Peyer's patch (tissue), 4 donors: ENCODE measurements around the gene RALGPS1. TPM values are rescaled to one million over a fixed set of nuclear protein-coding genes. Genes with fewer than 3 reads are reported as not detected.

Source experiments
- DNase-seq, 3 donors: peaks; one replicate each; pipeline ENCODE4 v3.0.0-alpha.2; 2017 to 2019
- H3K27ac ChIP-seq, 4 donors: fragments of 200-600 bp; sonication (generic); one replicate each; pipeline ENCODE4 v1.5.1; 2016 to 2019
- H3K27me3 ChIP-seq, 2 donors: fragments of 200-600 bp; sonication (generic); one replicate each; pipeline ENCODE4 v1.5.1; 2019
- H3K36me3 ChIP-seq, 3 donors: fragments of 200-600 bp; sonication (generic); one replicate each; pipeline ENCODE4 v1.5.1; 2016 to 2019
- H3K4me1 ChIP-seq, 4 donors: fragments of 200-600 bp; sonication (generic); one replicate each; pipeline ENCODE4 v1.5.1; 2016 to 2019
- H3K4me3 ChIP-seq, 4 donors: fragments of 200-600 bp; sonication (generic); 1 replicate in 3 of 4; 2 replicates in 1 of 4; pipeline ENCODE4 v1.5.1; 2016 to 2019; ENCODE audit warnings: mild to moderate bottlenecking in 1 of 4
- H3K9me3 ChIP-seq, 4 donors: fragments of 200-600 bp; sonication (generic); one replicate each; pipeline ENCODE4 v1.5.1; 2016 to 2019; ENCODE audit warnings: mild to moderate bottlenecking in 1 of 4
- CTCF ChIP-seq, 6 experiments: fragments of 450-650 bp in 4 of 6; fragments of 200-600 bp in 2 of 6; sonication (generic) in 1 of 6; IDR thresholded peaks; one replicate each; pipeline ENCODE4 v1.5.1; 2017 to 2019; ENCODE audit warnings: antibody characterized with exemption in 6 of 6, mild to moderate bottlenecking in 3 of 6, moderate library complexity in 1 of 6
- POLR2A ChIP-seq, 2 donors: fragments of 450-650 bp; IDR thresholded peaks; one replicate each; pipeline ENCODE4 v1.5.1; 2017; ENCODE audit warnings: antibody characterized with exemption in 2 of 2, mild to moderate bottlenecking in 2 of 2, moderate library complexity in 2 of 2
- total RNA-seq, 4 donors: library from RNA; depleted of rRNA; stranded (reverse); fragments of >200 nt; gene quantifications; one replicate each; pipeline ENCODE4 v1.1.0, GENCODE V29; 2016

RALGPS1 gene
- total RNA-seq, 4 donors from 2014 or later = 38.8 to 158 (median 141) TPM

GRCh38 chr9:127188396-127188795 is 273.8 kb downstream of the RALGPS1 start:
- Histone ChIP-seq H3K4me3 (no peak overlapping the region), H3K9me3 (no peaks in the 10 kb centered on the region), H3K36me3 (no peaks in the 10 kb centered on the region), H3K27me3 (no peaks in the 10 kb centered on the region), H3K27ac (peak overlapping the region in 2 of 4 donors; percentile 51 to 89), H3K4me1 (peaks cover 0 to 30% (median 2%) of the 10 kb centered on the region in 4 donors)
- TF ChIP-seq CTCF (IDR thresholded peaks at IDR 0.05) (no peak), POLR2A (IDR thresholded peaks at IDR 0.05) (no peak)
- peak in 2 of 3 donors; percentile 3 to 24 for DNase-seq

- no peaks in the 10 kb centered on the region for H3K9me3 ChIP-seq
- DNase-seq = peak in 1 of 3 donors; percentile 40
- TF ChIP-seq CTCF (IDR thresholded peaks at IDR 0.05) (no peak), POLR2A (IDR thresholded peaks at IDR 0.05) (no peak)
- peaks cover 0 to 26% (median 2%) of the 10 kb centered on the region in 4 donors for H3K4me1 ChIP-seq
- no peaks in the 10 kb centered on the region for H3K27me3 ChIP-seq
- no peaks in the 10 kb centered on the region for H3K36me3 ChIP-seq
- H3K27ac ChIP-seq = no peak overlapping the region
- no peak overlapping the region for H3K4me3 ChIP-seq
These were observed 275.0 kb downstream of the RALGPS1 start for GRCh38 chr9:127189628-127190027.

GRCh38 chr9:127192744-127193143 is 278.2 kb downstream of the RALGPS1 start:
- peak in 1 of 3 donors; percentile 21 for DNase-seq
- Histone ChIP-seq H3K4me1 (peaks cover 0 to 23% (median 0%) of the 10 kb centered on the region in 4 donors), H3K4me3 (no peak overlapping the region), H3K36me3 (peaks cover 0 to 7% (median 0%) of the 10 kb centered on the region in 3 donors), H3K9me3 (no peaks in the 10 kb centered on the region), H3K27ac (no peak overlapping the region), H3K27me3 (no peaks in the 10 kb centered on the region)
- TF ChIP-seq CTCF (IDR thresholded peaks at IDR 0.05) = no peak
- TF ChIP-seq POLR2A (IDR thresholded peaks at IDR 0.05) = no peak

- TF ChIP-seq CTCF (IDR thresholded peaks at IDR 0.05) (no peak), POLR2A (IDR thresholded peaks at IDR 0.05) (no peak)
- Histone ChIP-seq H3K27me3 (no peaks in the 10 kb centered on the region), H3K4me3 (no peak overlapping the region), H3K36me3 (peaks cover 0 to 7% (median 0%) of the 10 kb centered on the region in 3 donors), H3K27ac (no peak overlapping the region), H3K9me3 (no peaks in the 10 kb centered on the region), H3K4me1 (peaks cover 0 to 29% (median 0%) of the 10 kb centered on the region in 4 donors)
- peak in 1 of 3 donors; percentile 34 for DNase-seq
These were observed 278.9 kb downstream of the RALGPS1 start for GRCh38 chr9:127193483-127193882.

GRCh38 chr9:127194881-127195713 is 280.5 kb downstream of the RALGPS1 start:
- no peak for TF ChIP-seq POLR2A (IDR thresholded peaks at IDR 0.05)
- TF ChIP-seq CTCF (IDR thresholded peaks at IDR 0.05) = peak in 4 of 6 experiments; percentile 10 to 66 (median 60)
- no peaks in the 10 kb centered on the region for H3K27me3 ChIP-seq
- no peak overlapping the region for H3K4me3 ChIP-seq
- DNase-seq = peak in 2 of 3 donors; percentile 70 to 72
- peak overlapping the region in 2 of 4 donors; percentile 60 to 62 for H3K27ac ChIP-seq
- H3K4me1 ChIP-seq = peaks cover 0 to 39% (median 0%) of the 10 kb centered on the region in 4 donors
- H3K9me3 ChIP-seq = no peaks in the 10 kb centered on the region
- H3K36me3 ChIP-seq = peaks cover 0 to 10% (median 0%) of the 10 kb centered on the region in 3 donors
